Measurements from ENCODE around the gene HMGN4.

DNA sequence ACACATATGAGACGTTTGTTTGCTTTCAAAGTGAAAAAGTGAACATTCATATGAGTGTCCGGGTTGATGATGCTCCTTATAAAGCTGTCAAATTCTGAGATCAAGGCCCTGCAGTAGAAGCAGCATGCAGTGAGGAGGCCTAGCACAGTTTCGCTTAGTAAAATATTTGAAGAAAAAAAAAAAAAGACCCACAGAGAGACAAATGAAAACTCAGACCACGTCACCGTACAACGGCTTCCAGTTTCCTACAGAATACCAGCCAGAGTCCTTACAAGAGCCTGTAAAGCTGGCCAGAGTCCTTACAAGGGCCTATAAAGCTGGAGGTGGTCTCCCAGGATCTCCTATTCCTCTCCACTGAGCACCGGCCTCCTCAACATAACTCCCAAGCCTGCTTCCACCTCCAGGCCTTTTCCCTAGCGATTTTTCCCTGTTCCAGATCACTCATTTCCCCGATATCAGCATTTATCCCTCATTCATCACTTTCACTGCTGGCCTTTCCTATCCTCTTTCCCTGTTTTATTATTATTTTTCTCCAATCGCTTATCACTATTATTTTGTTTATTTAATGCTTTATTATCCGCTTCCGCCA lies 1.5 kb upstream of the HMGN4 start:
- TF ChIP-seq, protein P1, sequence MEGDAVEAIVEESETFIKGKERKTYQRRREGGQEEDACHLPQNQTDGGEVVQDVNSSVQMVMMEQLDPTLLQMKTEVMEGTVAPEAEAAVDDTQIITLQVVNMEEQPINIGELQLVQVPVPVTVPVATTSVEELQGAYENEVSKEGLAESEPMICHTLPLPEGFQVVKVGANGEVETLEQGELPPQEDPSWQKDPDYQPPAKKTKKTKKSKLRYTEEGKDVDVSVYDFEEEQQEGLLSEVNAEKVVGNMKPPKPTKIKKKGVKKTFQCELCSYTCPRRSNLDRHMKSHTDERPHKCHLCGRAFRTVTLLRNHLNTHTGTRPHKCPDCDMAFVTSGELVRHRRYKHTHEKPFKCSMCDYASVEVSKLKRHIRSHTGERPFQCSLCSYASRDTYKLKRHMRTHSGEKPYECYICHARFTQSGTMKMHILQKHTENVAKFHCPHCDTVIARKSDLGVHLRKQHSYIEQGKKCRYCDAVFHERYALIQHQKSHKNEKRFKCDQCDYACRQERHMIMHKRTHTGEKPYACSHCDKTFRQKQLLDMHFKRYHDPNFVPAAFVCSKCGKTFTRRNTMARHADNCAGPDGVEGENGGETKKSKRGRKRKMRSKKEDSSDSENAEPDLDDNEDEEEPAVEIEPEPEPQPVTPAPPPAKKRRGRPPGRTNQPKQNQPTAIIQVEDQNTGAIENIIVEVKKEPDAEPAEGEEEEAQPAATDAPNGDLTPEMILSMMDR (IDR thresholded peaks at IDR 0.05) = no peak
- no peak for TF ChIP-seq POLR2A (IDR thresholded peaks at IDR 0.05)
